Measurements from ENCODE around the gene JARID2.

The JARID2 gene

GRCh38 chr6:15421945-15422733 is 176.3 kb downstream of the JARID2 start:
- DNase-seq (ENCODE audit: low read depth): no peak

DNA sequence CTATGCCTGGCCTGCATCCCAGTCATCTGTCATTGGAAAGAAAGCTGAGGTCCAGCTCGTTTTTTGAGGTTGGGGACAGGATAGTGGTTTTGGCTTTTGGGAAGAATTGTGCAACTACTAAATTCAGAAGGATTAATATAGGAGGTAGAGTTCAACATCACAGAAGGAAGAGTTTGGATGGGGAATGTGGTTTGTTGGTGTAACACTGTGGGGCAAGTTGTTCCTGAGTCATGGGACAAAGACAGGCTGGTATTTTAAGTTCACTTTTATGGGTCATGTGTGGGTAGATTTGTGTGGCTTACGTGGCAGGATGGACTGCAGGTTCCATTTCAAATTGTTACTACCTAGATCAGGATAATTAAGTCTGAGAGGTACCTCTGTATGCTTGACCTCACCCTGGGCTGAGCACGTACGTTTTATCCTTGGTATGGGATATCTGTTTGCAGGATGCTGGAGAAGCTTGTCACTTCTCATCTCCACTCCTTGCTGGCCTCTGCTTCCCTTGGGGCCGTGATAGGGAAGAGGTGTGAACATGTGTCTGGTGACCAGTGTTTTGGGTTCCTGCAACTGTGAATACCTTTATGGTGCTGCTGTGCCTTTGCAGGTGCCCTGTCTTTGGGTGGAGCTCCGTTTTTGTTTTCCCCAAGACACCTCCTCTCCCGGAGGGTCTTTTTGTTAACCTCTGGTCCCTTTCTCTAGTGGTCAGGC is 177.6 kb downstream of the JARID2 start:
- DNase-seq (ENCODE audit: low read depth): no peak

DNA sequence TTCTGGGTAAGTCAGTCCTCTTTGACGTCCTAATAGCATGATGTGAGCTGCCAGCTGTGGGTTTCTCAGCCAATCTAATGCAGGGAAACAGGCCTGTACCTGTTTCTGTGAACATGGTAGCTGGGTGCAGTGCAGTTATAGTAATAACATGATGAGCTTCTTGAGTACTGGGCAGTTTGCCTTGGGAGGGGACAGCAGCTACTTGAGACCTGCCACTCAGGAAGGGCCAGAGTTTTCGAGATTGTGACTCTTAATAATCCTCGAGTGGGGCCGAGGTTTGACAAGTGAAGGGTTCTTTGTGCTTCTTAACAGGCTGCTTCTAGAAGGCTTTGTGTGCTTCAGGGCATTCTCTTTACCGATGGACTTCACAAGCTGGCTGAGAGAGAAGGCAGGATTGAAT is 180.1 kb downstream of the JARID2 start:
- no peak for DNase-seq (ENCODE audit: low read depth)

DNA sequence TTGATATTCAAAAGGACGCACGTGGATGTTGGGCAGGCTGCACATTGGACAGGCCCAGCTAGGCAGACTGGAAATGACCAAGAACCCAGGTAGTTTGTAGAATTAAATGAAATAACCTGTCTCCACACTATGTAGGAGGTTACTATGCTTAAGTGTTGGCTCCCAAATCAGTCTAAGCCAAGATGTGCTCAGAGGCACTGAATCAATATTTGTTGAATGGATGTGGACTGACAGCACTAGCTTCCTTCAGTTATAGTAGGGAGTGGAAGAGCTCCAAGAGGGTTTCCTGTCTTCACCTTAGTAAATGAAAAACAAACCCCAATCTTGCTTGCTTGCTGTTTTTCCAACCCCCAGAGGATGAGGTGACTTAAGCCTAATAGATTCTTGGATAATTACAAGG is 180.5 kb downstream of the JARID2 start:
- no peak for DNase-seq (ENCODE audit: low read depth)

GRCh38 chr6:15426901-15427300 is 181.0 kb downstream of the JARID2 start:
- no peak for DNase-seq (ENCODE audit: low read depth)

DNA sequence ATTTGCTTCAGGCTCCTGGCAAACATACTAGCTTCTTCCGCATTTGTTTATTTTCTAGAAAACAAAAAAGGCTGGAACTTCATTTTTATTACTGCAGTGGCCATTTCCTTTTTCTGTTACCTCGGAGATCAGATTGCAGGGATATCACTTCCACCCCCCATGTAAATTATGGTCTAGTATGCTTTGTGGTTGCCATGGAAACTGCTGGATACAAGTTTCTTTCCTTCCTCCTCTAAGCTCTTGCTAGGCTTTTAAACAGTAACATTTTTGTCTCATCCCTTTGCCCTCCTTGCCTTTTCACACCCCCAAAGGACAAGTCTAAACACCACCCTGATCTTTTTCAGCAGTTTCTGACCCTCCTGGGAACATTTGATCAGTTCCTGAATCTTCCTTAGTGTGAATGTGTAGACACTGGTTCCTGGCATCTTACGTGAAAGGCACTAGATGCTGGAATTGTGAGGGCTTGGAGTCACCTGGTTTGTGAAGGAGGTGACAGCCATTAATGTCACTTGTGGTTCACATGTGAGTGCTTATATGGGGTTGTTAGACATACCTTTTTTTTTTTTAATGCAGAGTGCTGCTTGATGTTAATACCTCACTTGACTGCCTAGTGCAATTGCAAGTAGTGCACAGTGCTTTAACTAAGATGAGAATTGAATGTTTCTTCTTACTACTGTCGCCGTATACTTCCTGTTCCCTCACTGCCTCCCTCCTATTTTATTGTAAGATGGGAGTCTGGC is 181.6 kb downstream of the JARID2 start:
- no peak for DNase-seq (ENCODE audit: low read depth)

DNA sequence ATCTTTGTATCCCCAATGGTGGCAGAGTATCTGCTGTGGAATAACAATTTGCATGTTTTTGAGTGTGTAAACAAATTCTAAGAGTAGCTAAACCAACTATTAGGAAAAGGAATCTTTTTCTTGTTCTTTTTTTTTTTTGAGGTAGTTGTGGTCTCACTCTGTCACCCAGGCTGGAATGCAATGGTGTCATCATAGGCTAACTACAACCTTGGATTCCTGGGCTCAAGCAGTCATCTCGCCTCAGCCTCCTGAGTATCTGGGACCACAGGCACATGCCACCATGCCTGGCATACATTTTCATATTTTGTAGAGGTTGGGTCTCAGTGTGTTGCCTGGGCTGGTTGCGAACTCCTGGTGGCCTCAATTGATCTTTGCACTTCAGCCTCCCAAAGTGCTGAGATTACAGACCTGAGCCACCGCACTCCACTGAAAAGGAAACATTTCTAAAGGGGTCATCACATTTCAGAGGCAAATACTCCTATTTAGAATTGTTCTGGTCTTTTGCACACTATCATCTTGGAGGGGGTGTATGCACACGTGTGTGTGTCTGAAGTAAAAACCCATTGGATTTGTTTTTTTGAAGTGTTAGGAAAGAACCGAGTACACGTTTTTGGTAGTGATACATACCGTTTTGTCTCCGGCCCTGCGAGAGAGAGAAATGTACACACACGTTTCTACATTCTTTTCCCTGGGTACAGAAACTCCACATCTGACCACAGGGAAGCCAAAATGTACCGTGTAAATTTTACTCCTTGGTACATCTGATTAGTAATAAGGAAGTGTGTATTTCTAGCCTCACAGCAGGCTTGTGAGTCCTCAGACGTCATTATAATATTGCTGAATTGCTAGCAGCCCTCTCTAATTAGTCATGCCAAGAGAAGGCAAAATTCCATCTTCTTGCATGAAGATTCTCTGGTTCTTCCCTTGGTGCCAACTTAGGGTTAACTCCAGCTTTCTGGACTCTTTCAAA is 183.6 kb downstream of the JARID2 start:
- no peak for DNase-seq (ENCODE audit: low read depth)

DNA sequence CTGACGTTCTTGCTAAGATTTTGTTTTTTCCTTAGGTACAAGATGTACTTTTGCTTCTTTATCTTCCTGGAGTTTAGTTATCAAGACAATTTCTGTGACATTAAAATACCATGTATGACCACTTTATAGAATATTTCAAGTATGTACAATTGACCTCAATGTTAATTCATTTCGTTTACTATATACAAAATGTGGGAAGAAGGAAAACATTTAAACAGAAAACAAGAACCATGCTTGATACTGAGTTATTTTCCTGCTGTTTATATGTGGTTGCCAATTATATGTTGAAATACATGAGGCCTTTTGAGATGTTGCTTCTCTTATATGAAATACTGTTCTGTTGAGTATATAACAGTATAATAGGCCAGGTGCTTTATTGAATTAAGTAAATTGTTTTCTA is 184.3 kb downstream of the JARID2 start:
- DNase-seq (ENCODE audit: low read depth): no peak

GRCh38 chr6:15430931-15431405 is 185.1 kb downstream of the JARID2 start:
- no peak for DNase-seq (ENCODE audit: low read depth)

DNA sequence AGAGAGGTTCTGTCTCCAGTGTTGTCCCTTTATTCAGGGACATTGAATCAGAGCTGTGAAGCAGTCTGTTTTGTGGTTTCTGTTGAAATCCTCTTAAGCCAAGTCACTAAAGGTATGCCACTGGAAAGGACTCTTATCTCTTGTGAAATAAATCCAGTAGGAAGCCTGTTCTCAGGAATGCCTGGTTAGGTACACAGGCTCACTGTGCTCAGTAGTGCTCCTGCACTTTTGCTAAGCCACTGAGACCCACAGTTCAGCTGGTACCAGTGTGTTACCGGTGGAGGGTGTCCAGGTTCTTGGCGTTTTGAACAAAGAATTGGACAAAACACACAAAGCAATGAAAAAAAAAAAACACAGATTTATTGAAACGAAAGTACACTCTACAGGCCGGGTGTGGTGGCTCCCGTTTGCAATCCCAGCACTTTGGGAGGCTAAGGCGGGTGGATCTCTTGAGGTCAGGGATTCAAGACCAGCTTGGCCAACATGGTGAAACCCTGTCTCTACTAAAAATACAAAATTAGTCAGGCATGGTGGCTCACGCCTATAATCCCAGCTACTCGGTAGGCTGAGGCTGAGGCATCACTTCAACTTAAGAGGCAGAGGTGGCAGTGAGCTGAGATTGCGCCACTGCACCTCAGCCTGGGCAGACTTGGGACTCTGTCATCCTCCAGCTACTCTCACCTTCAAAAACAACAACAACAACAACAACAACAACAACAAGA is 186.1 kb downstream of the JARID2 start:
- DNase-seq (ENCODE audit: low read depth): no peak

DNA sequence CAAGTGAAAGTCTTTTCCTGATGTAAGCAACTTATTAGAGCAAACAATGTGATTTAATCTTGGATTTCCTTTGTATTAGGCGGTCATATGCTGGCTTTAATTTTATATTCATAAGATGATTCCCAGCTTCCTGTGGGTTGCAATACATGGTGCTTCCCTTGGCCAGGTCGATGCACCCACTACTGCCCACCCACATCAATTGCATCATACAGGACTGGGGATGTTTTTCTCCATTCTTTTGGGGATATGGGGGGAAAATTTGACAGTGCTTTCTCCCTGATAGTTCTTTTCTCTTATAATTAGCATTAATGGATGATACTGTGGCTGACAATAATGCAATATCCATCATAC is 187.6 kb downstream of the JARID2 start:
- DNase-seq (ENCODE audit: low read depth): no peak

DNA sequence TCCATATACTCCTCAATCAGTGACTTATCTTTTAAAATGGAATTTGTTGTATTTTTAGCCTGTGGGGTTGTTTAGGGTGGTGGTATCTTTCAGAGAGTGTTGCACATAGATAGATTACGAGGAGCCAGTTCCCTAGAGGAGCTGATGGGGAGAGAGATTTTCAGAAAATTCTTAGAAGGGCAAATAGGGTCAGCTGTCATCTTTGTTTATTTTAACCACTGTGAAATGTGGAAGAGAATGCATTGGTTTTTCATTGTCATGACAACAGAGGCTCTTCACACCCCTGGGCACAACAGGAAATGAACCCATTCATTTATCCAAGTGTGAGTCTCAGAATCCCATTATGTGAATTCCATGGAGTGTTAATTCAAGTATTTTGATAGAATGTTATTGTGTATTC is 188.4 kb downstream of the JARID2 start:
- no peak for DNase-seq (ENCODE audit: low read depth)

GRCh38 chr6:15434823-15435380 is 189.0 kb downstream of the JARID2 start:
- no peak for DNase-seq (ENCODE audit: low read depth)

GRCh38 chr6:15435468-15435867 is 189.6 kb downstream of the JARID2 start:
- no peak for DNase-seq (ENCODE audit: low read depth)

DNA sequence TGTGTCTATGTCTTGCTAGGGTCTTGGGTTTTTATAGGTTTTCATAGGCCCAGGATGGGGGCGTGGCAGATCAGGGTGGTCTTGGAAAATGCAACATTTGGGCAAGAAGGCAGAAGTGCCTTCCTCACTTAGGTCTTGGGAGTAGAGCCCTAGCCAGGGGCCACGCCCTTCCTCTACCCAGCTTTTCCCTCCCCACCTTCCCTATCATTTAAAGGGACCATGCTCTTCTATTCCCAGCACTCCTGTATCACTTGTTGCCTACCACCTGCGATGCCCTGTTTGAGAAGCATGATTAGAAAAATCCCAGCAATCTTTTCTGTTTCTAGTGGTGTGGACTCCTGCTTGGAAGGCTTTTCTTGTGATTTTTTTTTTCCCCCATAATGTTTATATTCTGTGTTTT is 190.6 kb downstream of the JARID2 start:
- no peak for DNase-seq (ENCODE audit: low read depth)

DNA sequence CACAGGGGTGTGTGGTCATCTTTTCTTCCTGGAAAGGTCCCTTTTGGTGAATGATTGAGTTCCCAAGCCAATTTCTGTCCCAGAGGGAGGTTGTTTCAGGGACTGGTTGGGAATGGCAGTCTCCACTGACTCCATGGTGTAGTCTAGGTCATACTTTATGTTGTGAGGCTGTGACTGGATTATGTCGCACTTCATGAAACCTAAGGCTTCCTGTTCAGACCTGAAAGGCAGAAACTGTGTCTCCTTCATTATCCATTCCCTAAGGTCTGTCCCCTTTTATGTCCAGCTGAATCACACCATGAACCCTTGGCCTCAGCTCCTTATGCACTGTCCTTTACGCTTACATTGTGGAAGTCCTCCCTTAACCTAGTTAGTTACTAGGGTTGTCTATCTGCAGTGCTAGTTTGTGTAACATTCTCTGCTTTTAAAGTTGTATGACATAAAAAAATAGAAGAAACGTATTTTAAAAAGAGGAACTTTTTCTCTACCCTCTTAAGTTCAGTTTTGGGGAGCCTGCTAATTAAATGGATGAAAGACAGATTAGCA is 191.3 kb downstream of the JARID2 start:
- no peak for DNase-seq (ENCODE audit: low read depth)

- DNase-seq (ENCODE audit: low read depth): no peak
These were observed 193.6 kb downstream of the JARID2 start for GRCh38 chr6:15439410-15440025.

- DNase-seq (ENCODE audit: low read depth): no peak
These were observed 194.2 kb downstream of the JARID2 start for GRCh38 chr6:15440040-15440439.

- peak; percentile 26 for DNase-seq (ENCODE audit: low read depth)
These were observed 195.5 kb downstream of the JARID2 start for GRCh38 chr6:15441215-15441868.
